Loucy (cell line): Measurements from ENCODE around the gene CACNA1H.
"Not testable (repeated sequence)": the region's sequence is repeated elsewhere in the genome, so short reads cannot be mapped to it uniquely, and the experiment has no call there.

ENCODE experiments used
- H2AFZ ChIP-seq: fragments of 200-600 bp; sonication (generic); 2 replicates; pipeline ENCODE4 v1.6.0; 2016; ENCODE audit warnings: antibody characterized with exemption, mild to moderate bottlenecking, low read length, moderate library complexity
- H3F3A ChIP-seq: fragments of 200-600 bp; 2 replicates; pipeline ENCODE4 v1.6.0; 2016; ENCODE audit warnings: antibody characterized with exemption, low read depth, mild to moderate bottlenecking
- H3K27me3 ChIP-seq: fragments of 200-600 bp; sonication (generic); 2 replicates; pipeline ENCODE4 v1.6.1; 2014; ENCODE audit warnings: low read length, mild to moderate bottlenecking; ENCODE audit not compliant: insufficient read depth, poor library complexity, severe bottlenecking
- H3K36me3 ChIP-seq: fragments of 200-600 bp; sonication (generic); 2 replicates; pipeline ENCODE4 v1.6.1; 2016; ENCODE audit warnings: low read length; ENCODE audit not compliant: insufficient read depth
- H3K4me1 ChIP-seq: fragments of 200-600 bp; sonication (generic); 2 replicates; pipeline ENCODE4 v1.5.1; 2014; ENCODE audit warnings: low read length, mild to moderate bottlenecking; ENCODE audit not compliant: insufficient read depth, poor library complexity, severe bottlenecking
- H3K4me2 ChIP-seq: fragments of 200-600 bp; sonication (generic); 2 replicates; pipeline ENCODE4 v1.6.0; 2014; ENCODE audit warnings: antibody characterized with exemption, low read length, low read depth, mild to moderate bottlenecking; ENCODE audit not compliant: poor library complexity, severe bottlenecking
- H3K4me3 ChIP-seq: fragments of 200-600 bp; sonication (generic); 2 replicates; pipeline ENCODE4 v1.5.1; 2014; ENCODE audit warnings: low read length, mild to moderate bottlenecking, mixed read lengths; ENCODE audit not compliant: poor library complexity, severe bottlenecking
- H3K79me2 ChIP-seq: fragments of 200-600 bp; sonication (generic); 2 replicates; pipeline ENCODE4 v1.6.1; 2014; ENCODE audit warnings: low read length; ENCODE audit not compliant: insufficient read depth
- H3K9ac ChIP-seq: fragments of 200-600 bp; sonication (generic); 2 replicates; pipeline ENCODE4 v1.6.0; 2014; ENCODE audit warnings: mild to moderate bottlenecking, low read depth, low read length, moderate library complexity; ENCODE audit not compliant: poor library complexity, severe bottlenecking
- H3K9me2 ChIP-seq: fragments of 200-600 bp; sonication (generic); replicated peaks from 2 replicates; pipeline ENCODE4 v1.6.1; 2016; ENCODE audit warnings: low read depth, low read length, mixed read lengths
- H3K9me3 ChIP-seq: fragments of 200-600 bp; sonication (generic); 2 replicates; pipeline ENCODE4 v1.6.1; 2014; ENCODE audit warnings: mild to moderate bottlenecking, antibody characterized with exemption, low read length, low read depth; ENCODE audit not compliant: insufficient read depth
- H4K20me1 ChIP-seq: fragments of 200-600 bp; sonication (generic); 2 replicates; pipeline ENCODE4 v1.6.0; 2014; ENCODE audit warnings: antibody characterized with exemption, low read length, mild to moderate bottlenecking; ENCODE audit not compliant: insufficient read depth, poor library complexity, severe bottlenecking
- EZH2phosphoT487 ChIP-seq: fragments of 200-600 bp; IDR thresholded peaks from 2 replicates; pipeline ENCODE4 v1.6.1; 2018; ENCODE audit warnings: antibody characterized with exemption, mild to moderate bottlenecking, moderate library complexity, borderline replicate concordance
- TF ChIP-seq, protein P1 (sequence below): fragments of 200-600 bp; sonication (generic); conservative IDR thresholded peaks from 2 replicates; pipeline ENCODE4 v1.5.1; 2014; ENCODE audit warnings: mild to moderate bottlenecking, antibody characterized with exemption, low read length

Gene CACNA1H

DNA sequence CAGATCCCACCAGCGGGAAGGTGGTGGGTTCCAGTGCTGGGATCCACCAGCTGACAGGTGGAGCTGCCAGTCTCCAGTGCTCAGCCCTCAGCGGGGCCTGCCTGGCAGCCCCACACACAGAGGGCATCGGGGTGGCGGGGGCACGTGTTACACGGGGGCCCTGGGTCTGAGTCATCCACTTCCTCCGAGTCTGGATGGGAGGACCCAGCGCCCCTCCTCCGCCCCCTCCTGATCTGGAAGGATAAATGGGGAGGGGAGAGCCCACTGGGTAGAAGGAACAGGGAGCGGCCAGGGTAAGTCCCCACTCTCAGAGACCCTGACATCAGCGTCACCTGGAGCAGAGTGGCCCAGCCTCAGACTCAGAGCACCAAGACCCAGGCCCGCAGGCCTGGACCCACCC lies 87.5 kb downstream of the CACNA1H start, which contains the start of gene TPSAB1:
Gene TPSAB1, plus strand, starts transcription at position 270 of the 400 bp plus-strand sequence. CDS start 234 bp downstream, outside the sequence.
- not testable (repeated sequence) for H3K4me2 ChIP-seq, H3F3A ChIP-seq, H3K9ac ChIP-seq, H4K20me1 ChIP-seq, H3K79me2 ChIP-seq, H3K4me3 ChIP-seq, H3K27me3 ChIP-seq, H2AFZ ChIP-seq, H3K9me3 ChIP-seq, H3K9me2 ChIP-seq, H3K4me1 ChIP-seq, H3K36me3 ChIP-seq

DNA sequence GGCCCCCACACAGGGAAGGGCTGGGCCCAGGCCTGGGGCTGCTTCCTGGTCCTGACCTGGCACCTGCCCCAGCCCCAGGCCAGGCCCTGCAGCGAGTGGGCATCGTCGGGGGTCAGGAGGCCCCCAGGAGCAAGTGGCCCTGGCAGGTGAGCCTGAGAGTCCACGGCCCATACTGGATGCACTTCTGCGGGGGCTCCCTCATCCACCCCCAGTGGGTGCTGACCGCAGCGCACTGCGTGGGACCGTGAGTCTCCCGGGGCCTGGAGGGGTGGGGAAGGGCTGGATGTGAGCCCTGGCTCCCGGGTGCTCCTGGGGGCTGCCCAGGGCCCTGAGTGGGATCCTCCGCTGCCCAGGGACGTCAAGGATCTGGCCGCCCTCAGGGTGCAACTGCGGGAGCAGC lies 88.2 kb downstream of the CACNA1H start:
- H3K4me3 ChIP-seq, H3K27me3 ChIP-seq, H3K4me1 ChIP-seq, H3K36me3 ChIP-seq, H3K79me2 ChIP-seq, H3K9ac ChIP-seq, H3F3A ChIP-seq, H3K4me2 ChIP-seq, H3K9me3 ChIP-seq, H4K20me1 ChIP-seq, H3K9me2 ChIP-seq, H2AFZ ChIP-seq: not testable (repeated sequence)

DNA sequence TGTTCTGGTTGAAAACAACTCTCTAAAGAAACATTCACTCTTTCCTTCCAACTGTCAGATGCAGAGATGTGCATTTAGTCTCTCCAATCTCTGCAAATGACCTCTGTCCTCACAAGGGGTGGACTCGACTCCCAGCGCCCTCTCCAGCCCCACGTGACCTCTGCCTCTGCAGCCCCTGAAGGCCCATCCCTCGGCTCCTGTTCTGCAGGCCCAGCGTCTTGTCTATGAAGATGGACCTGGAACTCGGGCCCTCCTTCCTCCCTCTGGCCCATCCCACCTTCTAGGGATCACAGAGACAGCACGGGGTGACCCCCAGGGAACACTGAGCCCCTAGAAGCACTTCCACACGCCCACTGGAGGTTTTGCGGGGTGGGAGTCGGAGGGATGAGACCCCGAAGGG lies 90.5 kb downstream of the CACNA1H start:
- not testable (repeated sequence) for H3K4me2 ChIP-seq, H3K27me3 ChIP-seq, H3K4me3 ChIP-seq, H3K79me2 ChIP-seq, H3K4me1 ChIP-seq, H3F3A ChIP-seq, H4K20me1 ChIP-seq, H3K36me3 ChIP-seq, H2AFZ ChIP-seq, H3K9ac ChIP-seq, H3K9me3 ChIP-seq, H3K9me2 ChIP-seq

DNA sequence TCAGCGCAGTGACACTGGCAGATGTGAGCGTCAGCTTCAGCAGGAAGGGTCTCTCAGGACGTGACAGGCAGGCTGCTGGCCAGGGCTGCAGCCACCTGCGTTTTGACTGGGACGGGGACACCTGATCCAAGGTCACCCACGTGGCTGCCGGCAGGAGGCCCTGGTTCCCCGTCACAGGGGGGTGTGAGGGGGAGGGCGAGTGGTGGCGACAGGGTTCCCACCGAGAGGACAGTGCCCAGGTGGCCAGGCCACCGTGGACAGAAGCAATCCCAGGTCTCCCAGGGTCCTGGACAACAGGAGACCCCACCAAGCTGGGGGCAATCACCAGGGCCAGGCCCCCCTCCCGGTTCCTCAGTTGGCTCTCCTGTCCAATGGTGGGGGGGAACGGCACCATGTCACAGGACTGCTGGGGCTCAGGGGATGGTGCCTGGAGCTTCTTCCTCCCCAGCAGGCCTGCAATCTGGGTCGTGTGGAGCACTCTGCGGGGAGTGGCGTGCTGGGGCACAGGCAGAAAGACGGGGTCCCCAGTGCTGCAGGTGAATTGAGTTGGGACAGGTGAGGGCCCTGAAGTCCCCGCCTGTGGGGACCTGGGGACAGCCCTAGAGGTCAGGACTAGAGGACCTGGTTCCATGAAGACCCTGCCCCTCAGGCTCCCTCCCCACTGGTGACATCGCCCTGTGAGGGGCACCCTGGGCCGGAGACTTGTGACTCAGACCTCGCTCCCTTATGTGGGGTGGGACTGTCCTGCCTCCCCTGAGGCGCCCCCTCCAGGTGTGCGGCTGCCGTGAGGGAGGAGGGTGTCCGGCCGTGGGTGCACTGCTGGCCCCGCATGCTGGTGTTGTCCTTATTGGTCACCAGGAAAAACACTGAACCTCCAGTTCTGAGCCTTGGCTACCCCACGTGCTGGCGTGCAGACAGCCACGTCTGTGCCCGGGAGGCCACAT lies 91.3 kb downstream of the CACNA1H start:
- not testable (repeated sequence) for H3K9me3 ChIP-seq, H4K20me1 ChIP-seq, H3F3A ChIP-seq, H2AFZ ChIP-seq, H3K4me2 ChIP-seq, H3K9me2 ChIP-seq, H3K9ac ChIP-seq, H3K36me3 ChIP-seq, H3K4me3 ChIP-seq, H3K27me3 ChIP-seq, H3K4me1 ChIP-seq, H3K79me2 ChIP-seq

DNA sequence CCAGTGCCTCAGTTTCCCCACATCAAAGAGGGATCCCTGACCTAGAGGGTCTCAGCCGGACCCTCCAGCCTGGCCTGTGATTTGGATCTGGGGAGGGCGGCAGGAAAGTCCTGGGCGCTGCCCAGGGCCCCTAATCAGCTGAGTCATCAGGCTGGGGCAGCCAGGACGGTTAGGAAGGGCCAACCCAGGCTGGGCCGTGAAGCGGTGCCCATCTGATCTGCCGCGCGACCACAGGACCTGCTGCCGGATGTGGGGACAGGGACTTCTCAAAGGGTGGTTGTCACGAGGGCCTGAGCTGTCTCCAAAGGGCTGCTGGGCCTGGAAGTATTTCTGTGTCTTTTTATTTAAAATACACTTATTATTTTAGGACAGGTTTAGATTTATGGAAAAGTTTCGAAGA lies 92.0 kb downstream of the CACNA1H start:
- H3K4me3 ChIP-seq, result no peak overlapping the region
- no peak overlapping the region for H2AFZ ChIP-seq
- TF ChIP-seq EZH2phosphoT487, result no peak
- TF ChIP-seq, protein P1, sequence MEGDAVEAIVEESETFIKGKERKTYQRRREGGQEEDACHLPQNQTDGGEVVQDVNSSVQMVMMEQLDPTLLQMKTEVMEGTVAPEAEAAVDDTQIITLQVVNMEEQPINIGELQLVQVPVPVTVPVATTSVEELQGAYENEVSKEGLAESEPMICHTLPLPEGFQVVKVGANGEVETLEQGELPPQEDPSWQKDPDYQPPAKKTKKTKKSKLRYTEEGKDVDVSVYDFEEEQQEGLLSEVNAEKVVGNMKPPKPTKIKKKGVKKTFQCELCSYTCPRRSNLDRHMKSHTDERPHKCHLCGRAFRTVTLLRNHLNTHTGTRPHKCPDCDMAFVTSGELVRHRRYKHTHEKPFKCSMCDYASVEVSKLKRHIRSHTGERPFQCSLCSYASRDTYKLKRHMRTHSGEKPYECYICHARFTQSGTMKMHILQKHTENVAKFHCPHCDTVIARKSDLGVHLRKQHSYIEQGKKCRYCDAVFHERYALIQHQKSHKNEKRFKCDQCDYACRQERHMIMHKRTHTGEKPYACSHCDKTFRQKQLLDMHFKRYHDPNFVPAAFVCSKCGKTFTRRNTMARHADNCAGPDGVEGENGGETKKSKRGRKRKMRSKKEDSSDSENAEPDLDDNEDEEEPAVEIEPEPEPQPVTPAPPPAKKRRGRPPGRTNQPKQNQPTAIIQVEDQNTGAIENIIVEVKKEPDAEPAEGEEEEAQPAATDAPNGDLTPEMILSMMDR, result no peak
- H3K36me3 ChIP-seq, result no peaks in the 10 kb centered on the region
- peak overlapping the region; percentile 36 for H3K9ac ChIP-seq
- no peaks in the 10 kb centered on the region for H3F3A ChIP-seq
- no peaks in the 10 kb centered on the region for H3K4me1 ChIP-seq
- H3K79me2 ChIP-seq, result no peaks in the 10 kb centered on the region
- no peaks in the 10 kb centered on the region for H3K27me3 ChIP-seq
- no peaks in the 10 kb centered on the region for H3K9me2 ChIP-seq
- no peaks in the 10 kb centered on the region for H3K9me3 ChIP-seq
- H3K4me2 ChIP-seq, result peak overlapping the region; percentile 16
- no peaks in the 10 kb centered on the region for H4K20me1 ChIP-seq
